Colonic mucosa (tissue), 4 donors: ENCODE data around the gene VPS39. TPM values are rescaled to one million over a fixed set of nuclear protein-coding genes. Genes with fewer than 3 reads are reported as not detected.

Source experiments
- DNase-seq: peaks from one replicate; pipeline ENCODE4 v3.0.0-alpha.2; 2020
- H3K27ac ChIP-seq: fragments of 200-600 bp; one replicate; pipeline ENCODE4 v1.8.0; 2021
- H3K27me3 ChIP-seq: fragments of 200-600 bp; one replicate; pipeline ENCODE4 v1.8.0; 2021
- H3K36me3 ChIP-seq: fragments of 200-600 bp; one replicate; pipeline ENCODE4 v1.8.0; 2021
- H3K4me1 ChIP-seq: fragments of 200-600 bp; one replicate; pipeline ENCODE4 v1.8.0; 2021; ENCODE audit warnings: mild to moderate bottlenecking
- H3K4me3 ChIP-seq: fragments of 200-600 bp; one replicate; pipeline ENCODE4 v1.8.0; 2021
- H3K9ac ChIP-seq, 2 donors: one replicate each; pipeline ENCODE4 v1.7.0; 2013; ENCODE audit warnings: control low read depth in 2 of 2, low read depth in 2 of 2, low read length in 2 of 2
- H3K9me3 ChIP-seq: fragments of 200-600 bp; one replicate; pipeline ENCODE4 v1.8.0; 2021
- intact Hi-C: fragments of 100-400 bp; cut with DNase I; formaldehyde crosslinking; loops from one replicate; pipeline ENCODE4 v1.14.1; 2022
- total RNA-seq, 2 donors: library from RNA; stranded (reverse); fragmentation: NEBNext Ultra II Directional in 1 of 2; extraction: Animal tissue kit (Norgen Biotek cat#: 25700) in 1 of 2; gene quantifications; one replicate each; pipeline ENCODE4 v1.2.1, GENCODE V29; 2021
- TF ChIP-seq, protein P1 (sequence below): fragments of 200-600 bp; IDR thresholded peaks from one replicate; pipeline ENCODE4 v1.8.0; 2022; ENCODE audit warnings: antibody characterized with exemption, mild to moderate bottlenecking
- donor health status: healthy.
- donor health status: DM: no; HTN: no; CAD: no.
- donor health status: DM: no; HTN: no; CAD: no.

The VPS39 gene
- total RNA-seq, 2 donors from 2014 or later: 49.1 to 50.4 TPM

DNA sequence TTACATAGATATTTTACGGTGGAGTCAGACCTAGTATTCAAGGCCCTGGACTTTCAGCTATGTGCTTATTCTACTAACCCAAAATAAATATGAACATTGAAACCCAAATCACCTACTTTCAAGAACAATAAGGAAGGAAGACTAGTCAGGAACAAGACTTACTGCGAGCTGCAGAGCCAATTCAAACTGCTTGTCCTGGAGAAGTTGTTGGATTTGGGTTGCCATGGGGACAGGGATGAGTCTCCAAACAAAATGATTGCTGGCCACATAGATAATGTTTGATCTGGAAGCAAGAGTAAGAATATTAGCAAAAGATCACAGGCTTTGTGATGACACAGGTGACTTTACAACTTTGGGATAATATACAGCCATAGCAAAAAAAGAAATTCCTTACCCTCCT, 30.0 kb downstream of the VPS39 start:
- no peak for DNase-seq
- H3K9me3 ChIP-seq: no peaks in the 10 kb centered on the region
- no peaks in the 10 kb centered on the region for H3K27me3 ChIP-seq
- peaks cover 6% of the 10 kb centered on the region for H3K36me3 ChIP-seq
- H3K27ac ChIP-seq: no peak overlapping the region
- H3K4me3 ChIP-seq: no peak overlapping the region
- intact Hi-C loops: no loop called here
- no peak overlapping the region for H3K9ac ChIP-seq
- TF ChIP-seq, protein P1, sequence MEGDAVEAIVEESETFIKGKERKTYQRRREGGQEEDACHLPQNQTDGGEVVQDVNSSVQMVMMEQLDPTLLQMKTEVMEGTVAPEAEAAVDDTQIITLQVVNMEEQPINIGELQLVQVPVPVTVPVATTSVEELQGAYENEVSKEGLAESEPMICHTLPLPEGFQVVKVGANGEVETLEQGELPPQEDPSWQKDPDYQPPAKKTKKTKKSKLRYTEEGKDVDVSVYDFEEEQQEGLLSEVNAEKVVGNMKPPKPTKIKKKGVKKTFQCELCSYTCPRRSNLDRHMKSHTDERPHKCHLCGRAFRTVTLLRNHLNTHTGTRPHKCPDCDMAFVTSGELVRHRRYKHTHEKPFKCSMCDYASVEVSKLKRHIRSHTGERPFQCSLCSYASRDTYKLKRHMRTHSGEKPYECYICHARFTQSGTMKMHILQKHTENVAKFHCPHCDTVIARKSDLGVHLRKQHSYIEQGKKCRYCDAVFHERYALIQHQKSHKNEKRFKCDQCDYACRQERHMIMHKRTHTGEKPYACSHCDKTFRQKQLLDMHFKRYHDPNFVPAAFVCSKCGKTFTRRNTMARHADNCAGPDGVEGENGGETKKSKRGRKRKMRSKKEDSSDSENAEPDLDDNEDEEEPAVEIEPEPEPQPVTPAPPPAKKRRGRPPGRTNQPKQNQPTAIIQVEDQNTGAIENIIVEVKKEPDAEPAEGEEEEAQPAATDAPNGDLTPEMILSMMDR: no peak
- H3K4me1 ChIP-seq: no peaks in the 10 kb centered on the region

DNA sequence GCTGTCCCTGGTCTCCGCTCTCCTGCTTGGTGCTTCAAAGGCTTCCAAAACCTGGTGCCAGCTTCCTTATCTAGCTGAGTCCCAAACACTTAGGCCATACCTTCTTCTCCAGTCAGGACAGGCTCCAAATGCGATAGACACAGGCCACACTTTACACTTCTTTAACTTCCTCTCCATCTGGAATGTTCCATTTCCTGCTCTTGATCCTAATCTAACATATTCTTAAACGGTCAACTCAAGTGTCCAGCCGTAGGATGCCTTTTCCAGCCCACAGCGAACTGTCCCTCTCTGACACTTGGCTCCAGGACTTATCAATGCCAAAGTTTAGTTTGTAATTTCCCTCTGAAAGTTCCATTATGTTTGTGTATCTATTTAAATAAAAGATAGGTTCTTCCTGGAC, 32.4 kb downstream of the VPS39 start:
- no peak overlapping the region for H3K4me3 ChIP-seq
- H3K36me3 ChIP-seq: peaks cover 12% of the 10 kb centered on the region
- TF ChIP-seq, protein P1: no peak
- no peak overlapping the region for H3K9ac ChIP-seq
- no peaks in the 10 kb centered on the region for H3K9me3 ChIP-seq
- DNase-seq: no peak
- H3K27me3 ChIP-seq: no peaks in the 10 kb centered on the region
- H3K27ac ChIP-seq: no peak overlapping the region
- intact Hi-C loops: no loop called here
- H3K4me1 ChIP-seq: no peaks in the 10 kb centered on the region

DNA sequence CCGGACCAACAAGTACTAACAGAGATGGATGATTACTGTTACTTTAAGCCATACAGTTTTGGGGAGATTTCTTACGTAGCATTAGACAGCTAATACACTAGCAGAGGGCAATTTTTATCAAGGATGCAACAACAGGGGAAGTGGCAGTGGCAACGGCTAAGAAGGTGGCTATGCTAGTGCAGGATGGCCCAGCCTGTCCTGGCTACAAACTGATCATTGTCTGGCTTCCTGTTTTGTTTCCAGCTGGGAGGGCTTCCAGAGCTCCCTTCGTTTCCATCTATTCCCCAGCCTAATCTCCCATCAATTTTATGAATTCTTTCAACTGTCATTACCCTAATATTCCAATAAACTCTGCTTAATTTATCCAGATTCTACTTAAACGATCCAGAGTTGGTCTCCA, 35.6 kb downstream of the VPS39 start:
- TF ChIP-seq, protein P1: no peak
- H3K4me3 ChIP-seq: no peak overlapping the region
- H3K36me3 ChIP-seq: peaks cover 12% of the 10 kb centered on the region
- H3K9me3 ChIP-seq: no peaks in the 10 kb centered on the region
- H3K27me3 ChIP-seq: no peaks in the 10 kb centered on the region
- intact Hi-C loops: no loop called here
- no peak overlapping the region for H3K27ac ChIP-seq
- no peak overlapping the region for H3K9ac ChIP-seq
- no peak for DNase-seq
- H3K4me1 ChIP-seq: no peaks in the 10 kb centered on the region

GRCh38 chr15:42171795-42172194, 36.3 kb downstream of the VPS39 start:
- TF ChIP-seq, protein P1: no peak
- Histone ChIP-seq H3K4me3 (no peak overlapping the region), H3K27ac (no peak overlapping the region), H3K4me1 (no peaks in the 10 kb centered on the region), H3K27me3 (no peaks in the 10 kb centered on the region), H3K9ac (no peak overlapping the region), H3K9me3 (no peaks in the 10 kb centered on the region), H3K36me3 (peaks cover 16% of the 10 kb centered on the region)
- DNase-seq: no peak
- intact Hi-C loops: no loop called here

DNA sequence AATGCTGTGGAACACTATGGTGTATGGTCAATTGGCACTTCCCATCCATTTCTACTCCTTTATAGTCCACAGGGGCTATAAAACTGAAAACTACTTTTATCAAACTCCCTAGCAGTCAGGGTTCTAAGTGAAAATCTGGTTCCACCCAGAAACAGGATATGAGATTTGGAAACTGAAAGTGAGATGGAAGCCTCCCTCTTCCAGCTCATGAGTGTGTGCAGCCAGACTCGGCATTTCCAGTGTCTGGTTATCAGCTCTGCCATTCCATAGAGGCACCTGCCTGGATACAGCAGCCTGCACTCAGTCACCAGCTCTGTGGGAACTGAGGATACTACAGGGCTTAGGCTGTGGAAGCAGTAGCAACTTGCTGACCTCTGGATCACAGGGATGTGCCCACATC, 37.0 kb downstream of the VPS39 start:
- intact Hi-C loops: no loop called here
- Histone ChIP-seq H3K4me1 (no peaks in the 10 kb centered on the region), H3K27me3 (no peaks in the 10 kb centered on the region), H3K4me3 (no peak overlapping the region), H3K9me3 (no peaks in the 10 kb centered on the region), H3K36me3 (peaks cover 22% of the 10 kb centered on the region), H3K9ac (no peak overlapping the region), H3K27ac (no peak overlapping the region)
- TF ChIP-seq, protein P1: no peak
- DNase-seq: no peak
